Colonic mucosa (tissue), 4 donors: Measurements from ENCODE around the gene TTC28. TPM values are rescaled to one million over a fixed set of nuclear protein-coding genes. Genes with fewer than 3 reads are reported as not detected.

Experiments
- DNase-seq: peaks from one replicate; pipeline ENCODE4 v3.0.0-alpha.2; 2020
- H3K27ac ChIP-seq: fragments of 200-600 bp; one replicate; pipeline ENCODE4 v1.8.0; 2021
- H3K27me3 ChIP-seq: fragments of 200-600 bp; one replicate; pipeline ENCODE4 v1.8.0; 2021
- H3K36me3 ChIP-seq: fragments of 200-600 bp; one replicate; pipeline ENCODE4 v1.8.0; 2021
- H3K4me1 ChIP-seq: fragments of 200-600 bp; one replicate; pipeline ENCODE4 v1.8.0; 2021; ENCODE audit warnings: mild to moderate bottlenecking
- H3K4me3 ChIP-seq: fragments of 200-600 bp; one replicate; pipeline ENCODE4 v1.8.0; 2021
- H3K9ac ChIP-seq, 2 donors: one replicate each; pipeline ENCODE4 v1.7.0; 2013; ENCODE audit warnings: control low read depth in 2 of 2, low read depth in 2 of 2, low read length in 2 of 2
- H3K9me3 ChIP-seq: fragments of 200-600 bp; one replicate; pipeline ENCODE4 v1.8.0; 2021
- CTCF ChIP-seq: fragments of 200-600 bp; IDR thresholded peaks from one replicate; pipeline ENCODE4 v1.8.0; 2022; ENCODE audit warnings: antibody characterized with exemption, mild to moderate bottlenecking
- intact Hi-C: fragments of 100-400 bp; cut with DNase I; formaldehyde crosslinking; loops from one replicate; pipeline ENCODE4 v1.14.1; 2022
- total RNA-seq, 2 donors: library from RNA; stranded (reverse); fragmentation: NEBNext Ultra II Directional in 1 of 2; extraction: Animal tissue kit (Norgen Biotek cat#: 25700) in 1 of 2; gene quantifications; one replicate each; pipeline ENCODE4 v1.2.1, GENCODE V29; 2021
- donor health status: healthy.
- donor health status: DM: no; HTN: no; CAD: no.
- donor health status: DM: no; HTN: no; CAD: no.

The TTC28 gene
- total RNA-seq, 2 donors from 2014 or later: 6.6 to 9.2 TPM

- H3K27ac ChIP-seq: no peak overlapping the region
- no peaks in the 10 kb centered on the region for H3K4me1 ChIP-seq
- no peaks in the 10 kb centered on the region for H3K36me3 ChIP-seq
- no peak for DNase-seq
- no peaks in the 10 kb centered on the region for H3K27me3 ChIP-seq
- H3K9ac ChIP-seq: no peak overlapping the region
- intact Hi-C loops: no loop called here
- H3K9me3 ChIP-seq: no peaks in the 10 kb centered on the region
- TF ChIP-seq CTCF: no peak
- H3K4me3 ChIP-seq: no peak overlapping the region
Observed at GRCh38 chr22:28187612-28188011, 492.0 kb downstream of the TTC28 start.

DNA sequence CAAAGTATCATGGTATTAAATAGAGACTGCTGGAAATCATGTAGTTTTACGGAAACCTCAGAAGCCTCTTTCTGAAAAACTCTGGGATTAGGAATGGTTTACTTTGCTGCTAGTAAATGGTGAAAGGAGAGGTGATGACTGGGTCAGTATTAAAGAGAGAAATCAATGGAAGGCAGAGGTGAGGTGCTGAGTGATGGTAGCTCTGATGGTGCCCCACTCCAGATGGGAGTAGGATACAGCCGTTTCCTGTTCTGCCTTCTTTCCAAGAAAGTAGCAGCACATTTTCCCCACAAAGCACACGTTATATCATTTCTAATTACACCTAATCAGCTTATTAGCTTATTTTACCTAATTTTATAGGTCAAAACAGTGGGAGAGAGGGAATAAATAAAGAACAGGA lies 493.0 kb downstream of the TTC28 start:
- intact Hi-C loops: no loop called here
- Histone ChIP-seq H3K36me3 (no peaks in the 10 kb centered on the region), H3K27me3 (no peaks in the 10 kb centered on the region), H3K27ac (no peak overlapping the region), H3K4me3 (no peak overlapping the region), H3K9ac (peak overlapping the region in 1 of 2 donors; percentile 17), H3K4me1 (no peaks in the 10 kb centered on the region), H3K9me3 (no peaks in the 10 kb centered on the region)
- no peak for TF ChIP-seq CTCF
- DNase-seq: no peak

DNA sequence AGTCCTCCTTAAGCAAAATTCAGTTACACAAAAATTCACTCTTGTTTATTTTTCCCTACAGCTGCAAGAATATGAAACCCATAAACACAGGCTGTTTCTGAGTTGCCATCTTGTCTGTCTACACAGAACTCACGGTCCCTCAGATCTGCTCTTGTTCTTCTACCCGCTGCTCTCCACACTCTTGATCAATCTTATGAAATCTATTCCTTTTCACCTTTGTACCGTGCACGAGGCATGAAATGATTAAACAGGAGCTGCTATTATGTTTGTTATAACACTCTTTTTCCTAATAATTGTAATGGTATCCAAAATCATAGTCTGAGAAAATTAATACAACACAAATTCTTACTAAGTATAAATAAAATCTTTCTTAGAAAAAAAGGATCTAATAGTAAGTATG lies 494.5 kb downstream of the TTC28 start:
- H3K4me1 ChIP-seq: no peaks in the 10 kb centered on the region
- H3K36me3 ChIP-seq: no peaks in the 10 kb centered on the region
- H3K27ac ChIP-seq: no peak overlapping the region
- no peak overlapping the region for H3K9ac ChIP-seq
- intact Hi-C loops: no loop called here
- H3K9me3 ChIP-seq: no peaks in the 10 kb centered on the region
- no peak for DNase-seq
- no peak overlapping the region for H3K4me3 ChIP-seq
- H3K27me3 ChIP-seq: no peaks in the 10 kb centered on the region
- no peak for TF ChIP-seq CTCF

DNA sequence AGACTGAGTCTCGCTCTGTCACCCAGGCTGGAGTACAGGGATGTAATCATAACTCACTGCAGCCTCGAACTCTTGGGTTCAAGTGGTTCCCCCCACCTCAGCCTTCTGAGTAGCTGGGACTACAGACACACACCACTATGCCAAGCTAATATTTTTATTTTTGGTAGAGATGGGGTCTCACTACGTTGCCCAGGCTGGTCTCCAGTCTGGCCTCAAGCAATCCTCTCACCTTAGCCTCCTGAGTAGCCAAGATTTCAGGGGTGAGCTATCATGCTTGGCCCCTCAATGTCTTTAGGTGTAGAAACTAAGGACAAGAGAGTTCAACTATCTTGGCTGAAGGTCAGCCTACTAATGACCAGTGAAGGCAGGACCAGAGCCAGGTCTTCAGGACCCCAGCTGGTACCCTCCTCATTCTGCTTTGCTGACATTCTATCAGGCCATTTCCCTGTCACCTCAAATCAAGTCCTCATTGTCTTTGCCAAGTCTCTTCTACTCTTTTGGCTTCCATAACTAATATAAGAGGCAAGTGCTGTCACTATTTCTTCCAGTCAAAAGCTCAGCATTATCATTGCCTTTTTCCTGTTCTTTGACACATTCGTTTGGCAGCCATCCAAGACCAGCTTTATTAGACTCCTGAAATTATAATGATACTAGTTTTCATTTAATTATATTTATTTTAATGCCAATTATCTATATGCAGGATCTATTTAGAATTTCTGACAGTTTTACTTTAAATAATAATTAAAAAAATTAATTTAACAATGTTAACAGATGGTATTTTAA lies 496.4 kb downstream of the TTC28 start:
- Histone ChIP-seq H3K9me3 (no peaks in the 10 kb centered on the region), H3K36me3 (no peaks in the 10 kb centered on the region), H3K4me1 (no peaks in the 10 kb centered on the region), H3K27me3 (no peaks in the 10 kb centered on the region), H3K27ac (no peak overlapping the region), H3K4me3 (no peak overlapping the region), H3K9ac (no peak overlapping the region)
- no peak for DNase-seq
- TF ChIP-seq CTCF: no peak
- intact Hi-C loops: no loop called here

DNA sequence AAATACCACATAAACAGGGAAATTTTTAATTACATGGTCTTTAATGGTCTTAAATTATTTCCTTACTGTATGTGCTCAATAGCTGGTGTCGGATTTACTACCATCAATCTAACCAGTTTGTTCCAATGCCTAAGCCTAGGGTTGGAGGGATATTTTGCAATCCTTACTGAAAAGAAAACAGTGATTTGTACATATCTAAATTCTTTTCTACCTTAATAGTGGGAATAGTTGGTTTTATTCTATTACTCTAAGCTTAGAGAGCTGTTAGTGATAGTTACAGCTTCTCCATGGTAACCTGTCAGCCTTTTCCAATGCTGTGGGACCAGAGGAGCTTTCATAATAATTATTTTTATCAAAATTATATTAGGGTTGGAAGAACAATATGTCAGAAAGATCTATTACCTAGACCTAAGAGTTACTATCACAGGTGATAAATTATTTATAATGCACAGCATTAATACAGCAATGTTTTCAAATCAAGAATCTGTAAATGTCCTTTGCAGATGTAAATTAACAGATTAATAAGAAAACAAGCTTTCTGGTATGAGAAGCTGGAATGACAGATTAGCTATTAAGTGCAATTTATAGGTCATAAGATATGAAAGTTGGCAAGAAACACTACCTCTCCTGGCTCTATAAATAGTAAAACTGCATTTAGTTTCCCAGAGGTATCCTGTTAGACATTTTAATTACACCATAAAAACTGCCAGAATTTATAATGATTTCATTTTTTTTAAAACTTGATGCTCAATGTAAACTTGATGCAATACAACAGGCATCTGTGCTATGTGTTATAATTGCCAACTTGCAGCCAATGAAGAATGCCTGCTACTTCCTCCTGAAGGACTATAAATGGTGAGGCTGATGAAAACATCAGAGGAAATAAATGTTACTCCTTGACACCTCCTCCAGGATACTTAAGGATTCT lies 498.6 kb downstream of the TTC28 start:
- H3K4me3 ChIP-seq: no peak overlapping the region
- H3K4me1 ChIP-seq: no peaks in the 10 kb centered on the region
- no peak overlapping the region for H3K9ac ChIP-seq
- DNase-seq: no peak
- TF ChIP-seq CTCF: no peak
- H3K36me3 ChIP-seq: no peaks in the 10 kb centered on the region
- intact Hi-C loops: no loop called here
- no peaks in the 10 kb centered on the region for H3K9me3 ChIP-seq
- H3K27ac ChIP-seq: no peak overlapping the region
- no peaks in the 10 kb centered on the region for H3K27me3 ChIP-seq
